ENCODE measurements around the gene OR3A2.
"Not testable (repeated sequence)": the region's sequence is repeated elsewhere in the genome, so short reads cannot be mapped to it uniquely, and the experiment has no call there.

OR3A2 gene

DNA sequence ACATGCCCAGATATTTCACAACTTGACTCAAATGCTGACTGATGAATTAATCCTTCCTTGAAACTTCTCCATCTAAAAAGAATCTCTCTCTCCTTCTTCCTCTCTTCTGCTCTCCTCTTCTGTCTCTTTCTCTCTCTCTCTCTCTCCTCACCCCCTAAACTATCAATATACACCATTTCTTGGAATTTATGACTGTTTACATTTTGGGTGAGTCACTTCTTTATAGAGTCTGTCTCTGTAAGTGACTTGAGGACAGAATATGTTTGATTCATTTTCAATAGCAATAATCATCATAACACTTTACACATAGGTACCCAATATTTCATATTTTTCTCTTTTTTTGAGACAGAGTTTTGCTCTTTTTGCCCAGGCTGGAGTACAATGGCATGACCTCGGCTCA, 103.2 kb downstream of the OR3A2 start:
- DNase-seq, result no peak

DNA sequence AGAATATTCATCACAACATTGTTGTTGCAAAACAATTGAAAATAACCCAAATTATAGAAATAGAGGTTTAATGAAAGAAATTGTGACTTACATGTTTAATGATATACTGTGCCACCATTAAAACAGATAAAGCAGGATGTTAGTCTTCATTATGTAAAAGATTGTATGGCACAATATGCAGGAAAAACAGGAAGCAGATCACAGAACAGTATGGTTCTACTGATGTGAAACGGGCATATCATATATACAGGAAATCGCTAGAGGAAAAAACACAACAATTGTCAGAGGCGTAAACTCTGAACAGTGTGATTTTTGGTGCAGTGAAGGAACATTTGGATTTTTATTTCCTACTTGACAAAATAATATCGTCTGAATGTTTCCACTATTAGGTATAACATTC, 110.0 kb downstream of the OR3A2 start:
- no peak for DNase-seq

DNA sequence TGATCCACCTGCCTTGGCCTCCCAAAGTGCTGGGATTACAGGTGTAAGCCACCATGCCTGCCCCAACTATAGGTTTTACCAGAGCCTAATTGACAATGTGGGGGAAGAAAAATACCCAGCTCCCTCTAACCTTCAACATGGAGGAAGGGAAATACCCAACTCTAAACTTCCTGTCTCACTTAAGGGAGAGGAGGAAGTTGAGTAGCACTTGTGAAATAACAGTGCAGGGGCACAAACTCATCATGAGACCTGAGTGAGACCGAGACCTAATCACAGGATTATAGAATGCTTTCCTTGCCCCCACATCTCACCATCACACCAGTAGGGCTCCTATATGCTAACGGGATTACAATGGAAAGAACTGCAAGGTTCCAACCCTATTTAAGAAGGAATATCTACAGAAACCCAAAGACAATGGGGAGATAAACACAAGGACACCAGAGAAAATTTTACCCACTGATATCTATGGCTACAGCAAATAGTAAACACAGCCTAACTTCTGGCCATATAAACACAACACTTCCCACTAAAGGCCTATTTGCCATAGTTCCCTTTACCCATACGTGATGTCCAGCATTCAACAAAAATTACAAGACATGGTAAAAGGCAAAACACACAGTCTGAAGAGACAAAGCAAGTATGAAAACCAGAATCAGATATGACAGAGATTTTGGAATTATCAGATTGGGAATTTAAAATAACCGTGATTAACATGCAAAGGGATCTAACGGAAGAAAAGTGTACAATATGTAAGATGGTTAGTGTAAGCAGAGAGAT, 114.8 kb downstream of the OR3A2 start:
- DNase-seq, result no peak

GRCh38 chr17:3260600-3260999, 125.5 kb downstream of the OR3A2 start:
- no peak for DNase-seq

- DNase-seq, result no peak
Observed at GRCh38 chr17:3260163-3260562, 125.9 kb downstream of the OR3A2 start.

- DNase-seq, result no peak
Observed at GRCh38 chr17:3256575-3256974, 129.5 kb downstream of the OR3A2 start.

GRCh38 chr17:3249013-3249412, 137.1 kb downstream of the OR3A2 start:
- DNase-seq, result not testable (repeated sequence)

- not testable (repeated sequence) for DNase-seq
Observed at GRCh38 chr17:3244841-3245240, 141.3 kb downstream of the OR3A2 start.

GRCh38 chr17:3241044-3241443, 145.1 kb downstream of the OR3A2 start:
- DNase-seq, result not testable (repeated sequence)

- DNase-seq, result not testable (repeated sequence)
Observed at GRCh38 chr17:3238685-3239084, 147.4 kb downstream of the OR3A2 start.

GRCh38 chr17:3232300-3232699, 153.8 kb downstream of the OR3A2 start:
- not testable (repeated sequence) for DNase-seq
